ENCODE measurements around the gene DCPS.

DCPS gene

GRCh38 chr11:126347751-126348668, 44.1 kb downstream of the DCPS start:
- H3K36me3 ChIP-seq (ENCODE audit: insufficient read depth, low read length) = peaks cover 25% of the 10 kb centered on the region
- peak; percentile 16; the same call in 1 of the 2 replicates for TF ChIP-seq POLR2AphosphoS5 (IDR thresholded peaks at IDR 0.05; ENCODE audit: borderline replicate concordance, low read depth, low read length)
- no peak for TF ChIP-seq EZH2 (IDR thresholded peaks at IDR 0.05)
- H3K27ac ChIP-seq = peak overlapping the region; percentile 81
- H3K9me3 ChIP-seq (ENCODE audit: low read depth, low read length) = no peaks in the 10 kb centered on the region
- DNase-seq (ENCODE audit: low read depth, low spot score) = no peak
- H3K9ac ChIP-seq (ENCODE audit: insufficient read length) = no peak overlapping the region
- no peak overlapping the region for H3K4me3 ChIP-seq

- TF ChIP-seq EZH2 (IDR thresholded peaks at IDR 0.05) (no peak), FOXP2 (optimal IDR thresholded peaks at IDR 0.05; ENCODE audit: control extremely low read depth, extremely low read length, insufficient read depth) (no peak), POLR2AphosphoS5 (IDR thresholded peaks at IDR 0.05; ENCODE audit: borderline replicate concordance, low read depth, low read length) (no peak)
- H3K9me3 ChIP-seq (ENCODE audit: low read depth, low read length) = no peaks in the 10 kb centered on the region
- H3K36me3 ChIP-seq (ENCODE audit: insufficient read depth, low read length) = peaks cover 25% of the 10 kb centered on the region
- DNase-seq (ENCODE audit: low read depth, low spot score) = no peak
- no peak overlapping the region for H3K9ac ChIP-seq (ENCODE audit: insufficient read length)
- peak overlapping the region; percentile 81 for H3K27ac ChIP-seq
- H3K4me3 ChIP-seq = no peak overlapping the region
Observed at GRCh38 chr11:126348806-126349582, 45.1 kb downstream of the DCPS start.

GRCh38 chr11:126350836-126351235, 47.0 kb downstream of the DCPS start:
- Histone ChIP-seq H3K36me3 (ENCODE audit: insufficient read depth, low read length) (peaks cover 25% of the 10 kb centered on the region), H3K9ac (ENCODE audit: insufficient read length) (no peak overlapping the region), H3K27ac (peak overlapping the region; percentile 48), H3K4me3 (peak overlapping the region; percentile 19; the same call in 1 of the 2 replicates), H3K9me3 (ENCODE audit: low read depth, low read length) (no peaks in the 10 kb centered on the region)
- no peak for DNase-seq (ENCODE audit: low read depth, low spot score)
- no peak for TF ChIP-seq EZH2 (IDR thresholded peaks at IDR 0.05)
- TF ChIP-seq POLR2AphosphoS5 (IDR thresholded peaks at IDR 0.05; ENCODE audit: borderline replicate concordance, low read depth, low read length) = no peak
- TF ChIP-seq FOXP2 (optimal IDR thresholded peaks at IDR 0.05; ENCODE audit: control extremely low read depth, extremely low read length, insufficient read depth) = no peak

GRCh38 chr11:126352163-126352562, 48.3 kb downstream of the DCPS start:
- Histone ChIP-seq H3K4me3 (no peak overlapping the region), H3K9me3 (ENCODE audit: low read depth, low read length) (no peaks in the 10 kb centered on the region), H3K9ac (ENCODE audit: insufficient read length) (no peak overlapping the region), H3K36me3 (ENCODE audit: insufficient read depth, low read length) (peaks cover 25% of the 10 kb centered on the region), H3K27ac (no peak overlapping the region)
- no peak for DNase-seq (ENCODE audit: low read depth, low spot score)
- TF ChIP-seq POLR2AphosphoS5 (IDR thresholded peaks at IDR 0.05; ENCODE audit: borderline replicate concordance, low read depth, low read length) (no peak), EZH2 (IDR thresholded peaks at IDR 0.05) (no peak), FOXP2 (optimal IDR thresholded peaks at IDR 0.05; ENCODE audit: control extremely low read depth, extremely low read length, insufficient read depth) (no peak)

- no peak for DNase-seq (ENCODE audit: low read depth, low spot score)
- Histone ChIP-seq H3K27ac (peak overlapping the region; percentile 33; the same call in 1 of the 2 replicates), H3K9me3 (ENCODE audit: low read depth, low read length) (no peaks in the 10 kb centered on the region), H3K9ac (ENCODE audit: insufficient read length) (no peak overlapping the region), H3K4me3 (peak overlapping the region; percentile 60), H3K36me3 (ENCODE audit: insufficient read depth, low read length) (peaks cover 22% of the 10 kb centered on the region)
- no peak for TF ChIP-seq FOXP2 (optimal IDR thresholded peaks at IDR 0.05; ENCODE audit: control extremely low read depth, extremely low read length, insufficient read depth)
Observed at GRCh38 chr11:126352934-126353801, 49.3 kb downstream of the DCPS start.

- Histone ChIP-seq H3K27ac (peak overlapping the region; percentile 82), H3K9me3 (ENCODE audit: low read depth, low read length) (no peaks in the 10 kb centered on the region), H3K4me3 (peak overlapping the region; percentile 98), H3K9ac (ENCODE audit: insufficient read length) (peak overlapping the region; percentile 94), H3K36me3 (ENCODE audit: insufficient read depth, low read length) (peaks cover 22% of the 10 kb centered on the region)
- no peak for DNase-seq (ENCODE audit: low read depth, low spot score)
- TF ChIP-seq POLR2AphosphoS5 (IDR thresholded peaks at IDR 0.05; ENCODE audit: borderline replicate concordance, low read depth, low read length) = no peak
- no peak for TF ChIP-seq FOXP2 (optimal IDR thresholded peaks at IDR 0.05; ENCODE audit: control extremely low read depth, extremely low read length, insufficient read depth)
- TF ChIP-seq EZH2 (IDR thresholded peaks at IDR 0.05) = no peak
Observed at GRCh38 chr11:126354631-126355323, 50.9 kb downstream of the DCPS start.

- peak within 1 kb of the TSS; percentile 98 for H3K4me3 ChIP-seq
- H3K9me3 ChIP-seq (ENCODE audit: low read depth, low read length) = no peaks in the 10 kb centered on the region
- peak within 1 kb of the TSS; percentile 94 for H3K9ac ChIP-seq (ENCODE audit: insufficient read length)
- no peak for DNase-seq (ENCODE audit: low read depth, low spot score)
- peak within 1 kb of the TSS; percentile 82 for H3K27ac ChIP-seq
- TF ChIP-seq POLR2AphosphoS5 (IDR thresholded peaks at IDR 0.05; ENCODE audit: borderline replicate concordance, low read depth, low read length) (peak; percentile 72; the same call in 1 of the 2 replicates), EZH2 (IDR thresholded peaks at IDR 0.05) (no peak), FOXP2 (optimal IDR thresholded peaks at IDR 0.05; ENCODE audit: control extremely low read depth, extremely low read length, insufficient read depth) (no peak)
- H3K36me3 ChIP-seq (ENCODE audit: insufficient read depth, low read length) = peaks cover 19% of the 10 kb centered on the region
Observed at GRCh38 chr11:126355324-126355925, 51.6 kb downstream of the DCPS start, which contains the start of gene ST3GAL4. ST3GAL4 (plus strand) TSS chr11:126355686; CDS start chr11:126406156, 50,470 bp downstream.
